MM.1S (cell line): Measurements from ENCODE around the gene ENPP5.

ENCODE experiments used
- DNase-seq: peaks from one replicate; pipeline ENCODE4 v3.0.0-alpha.2; 2015
- H2AFZ ChIP-seq: fragments of 300-600 bp; sonication (generic); 2 replicates; pipeline ENCODE4 v1.6.0; 2016; ENCODE audit warnings: antibody characterized with exemption, low read length
- H3F3A ChIP-seq: fragments of 300-600 bp; sonication (generic); 2 replicates; pipeline ENCODE4 v1.6.1; 2016; ENCODE audit warnings: mild to moderate bottlenecking, antibody characterized with exemption, low read length, moderate library complexity, mixed read lengths; ENCODE audit not compliant: insufficient read depth
- H3K27ac ChIP-seq: fragments of 300-600 bp; sonication (generic); 2 replicates; pipeline ENCODE4 v1.5.1; 2016; ENCODE audit warnings: mild to moderate bottlenecking, low read length
- H3K27me3 ChIP-seq: fragments of 300-600 bp; sonication (generic); replicated peaks from 2 replicates; pipeline ENCODE4 v1.6.0; 2016; ENCODE audit warnings: low read length; ENCODE audit not compliant: insufficient read depth
- H3K36me3 ChIP-seq: fragments of 300-600 bp; sonication (generic); replicated peaks from 2 replicates; pipeline ENCODE4 v1.6.1; 2016; ENCODE audit warnings: mild to moderate bottlenecking, low read length, mixed read lengths; ENCODE audit not compliant: insufficient read depth
- H3K4me1 ChIP-seq: fragments of 300-600 bp; sonication (generic); 2 replicates; pipeline ENCODE4 v1.6.1; 2016; ENCODE audit warnings: low read length, mixed read lengths
- H3K4me2 ChIP-seq: fragments of 300-600 bp; sonication (generic); 2 replicates; pipeline ENCODE4 v1.6.0; 2016; ENCODE audit warnings: low read depth, low read length
- H3K4me3 ChIP-seq: fragments of 300-600 bp; sonication (generic); 2 replicates; pipeline ENCODE4 v1.5.1; 2016; ENCODE audit warnings: low read length, mixed read lengths
- H3K79me2 ChIP-seq: fragments of 300-600 bp; sonication (generic); 2 replicates; pipeline ENCODE4 v1.6.1; 2016; ENCODE audit warnings: mixed run types, low read length, mixed read lengths
- H3K9ac ChIP-seq: fragments of 300-600 bp; sonication (generic); 2 replicates; pipeline ENCODE4 v1.6.1; 2016; ENCODE audit warnings: low read length, mixed read lengths
- H3K9me2 ChIP-seq: fragments of 300-600 bp; sonication (generic); replicated peaks from 2 replicates; pipeline ENCODE4 v1.6.1; 2016; ENCODE audit warnings: mild to moderate bottlenecking, low read length, mixed read lengths; ENCODE audit not compliant: insufficient read depth
- H3K9me3 ChIP-seq: fragments of 300-600 bp; sonication (generic); replicated peaks from 2 replicates; pipeline ENCODE4 v1.6.1; 2016; ENCODE audit warnings: mild to moderate bottlenecking, low read length, mixed read lengths; ENCODE audit not compliant: insufficient read depth
- H4K20me1 ChIP-seq: fragments of 300-600 bp; sonication (generic); 2 replicates; pipeline ENCODE4 v1.6.1; 2016; ENCODE audit warnings: mild to moderate bottlenecking, low read length, moderate library complexity, mixed read lengths; ENCODE audit not compliant: insufficient read depth
- CTCF ChIP-seq: fragments of 300-600 bp; sonication (generic); IDR thresholded peaks from 2 replicates; pipeline ENCODE4 v1.5.1; 2016; ENCODE audit warnings: antibody characterized with exemption, low read length, mixed read lengths
- EZH2 ChIP-seq: fragments of 300-600 bp; sonication (generic); optimal IDR thresholded peaks from 2 replicates; pipeline ENCODE3; 2017; ENCODE audit warnings: low read depth, mild to moderate bottlenecking, antibody characterized with exemption, low read length, mixed read lengths
- EZH2phosphoT487 ChIP-seq: fragments of 300-600 bp; sonication (generic); IDR thresholded peaks from 2 replicates; pipeline ENCODE4 v1.6.1; 2018; ENCODE audit warnings: antibody characterized with exemption, low read length

ENPP5 gene

GRCh38 chr6:46208303-46208702 is 37.5 kb upstream of the ENPP5 start:
- TF ChIP-seq EZH2phosphoT487 (no peak), CTCF (no peak), EZH2 (no peak)
- Histone ChIP-seq H3K9ac (no peak overlapping the region), H3F3A (no peaks in the 10 kb centered on the region), H3K9me3 (no peaks in the 10 kb centered on the region), H2AFZ (no peak overlapping the region), H3K4me1 (no peaks in the 10 kb centered on the region), H4K20me1 (no peaks in the 10 kb centered on the region), H3K4me2 (no peak overlapping the region), H3K4me3 (no peak overlapping the region), H3K27me3 (no peaks in the 10 kb centered on the region), H3K27ac (no peak overlapping the region), H3K9me2 (no peaks in the 10 kb centered on the region), H3K36me3 (no peaks in the 10 kb centered on the region), H3K79me2 (no peaks in the 10 kb centered on the region)
- no peak for DNase-seq

GRCh38 chr6:46207174-46207573 is 36.4 kb upstream of the ENPP5 start:
- H3K4me3 ChIP-seq = no peak overlapping the region
- no peaks in the 10 kb centered on the region for H3K4me1 ChIP-seq
- H3K4me2 ChIP-seq = no peak overlapping the region
- no peak overlapping the region for H2AFZ ChIP-seq
- H3K27me3 ChIP-seq = no peaks in the 10 kb centered on the region
- DNase-seq = no peak
- no peaks in the 10 kb centered on the region for H3K79me2 ChIP-seq
- no peaks in the 10 kb centered on the region for H3K9me3 ChIP-seq
- no peaks in the 10 kb centered on the region for H3K9me2 ChIP-seq
- no peaks in the 10 kb centered on the region for H4K20me1 ChIP-seq
- no peak overlapping the region for H3K27ac ChIP-seq
- H3K9ac ChIP-seq = no peak overlapping the region
- no peak for TF ChIP-seq CTCF
- no peak for TF ChIP-seq EZH2
- no peak for TF ChIP-seq EZH2phosphoT487
- H3F3A ChIP-seq = no peaks in the 10 kb centered on the region
- no peaks in the 10 kb centered on the region for H3K36me3 ChIP-seq

GRCh38 chr6:46204880-46205650 is 34.3 kb upstream of the ENPP5 start:
- no peaks in the 10 kb centered on the region for H4K20me1 ChIP-seq
- no peaks in the 10 kb centered on the region for H3K36me3 ChIP-seq
- no peak overlapping the region for H3K4me3 ChIP-seq
- no peaks in the 10 kb centered on the region for H3K27me3 ChIP-seq
- H3K9me2 ChIP-seq = no peaks in the 10 kb centered on the region
- TF ChIP-seq EZH2phosphoT487 = no peak
- H3K4me1 ChIP-seq = no peaks in the 10 kb centered on the region
- H3K9ac ChIP-seq = no peak overlapping the region
- no peak for DNase-seq
- H2AFZ ChIP-seq = no peak overlapping the region
- no peaks in the 10 kb centered on the region for H3K79me2 ChIP-seq
- H3F3A ChIP-seq = no peaks in the 10 kb centered on the region
- no peak overlapping the region for H3K27ac ChIP-seq
- H3K4me2 ChIP-seq = no peak overlapping the region
- H3K9me3 ChIP-seq = no peaks in the 10 kb centered on the region

DNA sequence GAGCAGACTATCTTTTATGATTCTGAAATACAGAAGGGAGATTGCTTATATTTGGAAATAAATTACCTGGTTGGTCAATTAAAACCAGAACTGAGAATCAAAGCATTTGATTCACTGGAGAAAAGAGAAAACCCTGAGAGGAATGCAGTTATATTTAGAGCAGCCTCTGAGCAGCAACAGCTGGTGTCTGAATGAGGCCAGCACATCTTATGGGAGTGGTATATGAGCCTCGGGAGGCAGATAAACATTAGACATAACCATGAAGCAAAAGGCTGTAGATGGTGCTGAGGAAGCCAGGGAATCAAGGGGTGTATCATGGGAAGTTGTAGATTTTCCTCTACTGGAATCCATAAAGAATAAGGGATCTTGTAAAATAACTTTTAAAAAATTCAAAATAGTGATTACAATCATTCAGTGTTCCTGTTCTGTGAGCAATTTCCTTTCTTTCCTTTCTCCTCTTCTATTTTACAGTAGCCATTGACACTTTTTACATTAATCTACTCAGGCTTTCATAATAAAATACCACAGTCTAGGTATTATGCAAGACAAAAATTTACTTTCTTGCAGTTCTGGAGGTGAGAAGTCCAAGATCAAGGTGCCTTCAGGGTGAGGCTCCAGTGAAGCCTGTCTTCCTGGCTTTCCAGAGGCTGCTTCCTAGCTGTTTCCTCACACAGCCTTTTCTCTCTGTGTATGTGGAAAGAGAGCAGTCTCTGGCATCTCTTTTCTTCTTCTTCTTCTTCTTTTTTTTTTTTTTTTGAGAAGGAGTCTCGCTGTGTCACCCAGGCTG is 32.8 kb upstream of the ENPP5 start:
- no peaks in the 10 kb centered on the region for H3K9me2 ChIP-seq
- no peak overlapping the region for H3K27ac ChIP-seq
- H3K9ac ChIP-seq = no peak overlapping the region
- H3K4me2 ChIP-seq = no peak overlapping the region
- no peaks in the 10 kb centered on the region for H3K27me3 ChIP-seq
- no peaks in the 10 kb centered on the region for H3K79me2 ChIP-seq
- H4K20me1 ChIP-seq = no peaks in the 10 kb centered on the region
- H3K9me3 ChIP-seq = no peaks in the 10 kb centered on the region
- H3K36me3 ChIP-seq = no peaks in the 10 kb centered on the region
- DNase-seq = no peak
- no peaks in the 10 kb centered on the region for H3K4me1 ChIP-seq
- TF ChIP-seq EZH2 = no peak
- TF ChIP-seq CTCF = no peak
- TF ChIP-seq EZH2phosphoT487 = no peak
- no peaks in the 10 kb centered on the region for H3F3A ChIP-seq
- H3K4me3 ChIP-seq = no peak overlapping the region
- H2AFZ ChIP-seq = no peak overlapping the region
